ENCODE measurements around the gene FAM161B.
"Not testable (repeated sequence)": the region's sequence is repeated elsewhere in the genome, so short reads cannot be mapped to it uniquely, and the experiment has no call there.

FAM161B gene

GRCh38 chr14:73896521-73896920 lies 53.4 kb downstream of the FAM161B start:
- no peak overlapping the region for H3K4me3 ChIP-seq (ENCODE audit: low read depth, low read length)
- no peak for DNase-seq (ENCODE audit: low read depth, low spot score)
- ChIA-PET CTCF (interaction anchor here (1.7 to 1.8 kb wide), 2 partner anchors 9 to 11 kb away, joined by 3 to 4 read pairs; partner anchors contain the start of gene ZNF410), POLR2A (interaction anchor here (1.8 kb wide), 1 partner anchor 10 kb away, joined by 5 read pairs; the partner anchor contains the start of gene ZNF410)
- no peak for TF ChIP-seq CTCF (IDR thresholded peaks at IDR 0.05; ENCODE audit: insufficient read depth, low read length, missing control alignments)

DNA sequence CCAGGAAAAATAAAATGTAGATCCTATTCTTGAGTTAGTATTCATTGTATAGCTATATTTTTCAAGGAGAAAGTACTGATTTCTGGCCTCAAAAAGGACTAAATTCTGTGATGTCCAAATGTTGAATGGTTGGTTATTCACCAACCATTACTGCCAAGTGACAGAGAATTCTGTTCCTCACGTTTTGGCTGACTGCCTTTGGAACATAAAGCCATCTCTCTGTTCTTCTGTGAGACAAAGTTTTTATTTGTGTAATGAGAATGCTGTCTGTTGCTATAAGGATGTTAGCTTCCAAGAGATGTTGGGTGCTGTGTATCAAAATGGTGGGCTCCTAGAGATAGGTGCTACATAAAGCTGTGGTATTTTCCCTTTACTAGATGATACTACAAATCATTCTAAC lies 54.0 kb downstream of the FAM161B start:
- no peak for TF ChIP-seq CTCF (IDR thresholded peaks at IDR 0.05; ENCODE audit: insufficient read depth, low read length, missing control alignments)
- CTCF ChIA-PET = interaction anchor here (1.7 to 1.8 kb wide), 2 partner anchors 9 to 10 kb away, joined by 3 to 4 read pairs; partner anchors contain the start of gene ZNF410
- H3K4me3 ChIP-seq (ENCODE audit: low read depth, low read length) = no peak overlapping the region
- POLR2A ChIA-PET = interaction anchor here (1.8 kb wide), 1 partner anchor 9 kb away, joined by 5 read pairs; the partner anchor contains the start of gene ZNF410
- DNase-seq (ENCODE audit: low read depth, low spot score) = no peak

GRCh38 chr14:73894180-73894687 lies 55.7 kb downstream of the FAM161B start:
- POLR2A ChIA-PET; DNase-seq (ENCODE audit: low read depth, low spot score); CTCF ChIA-PET; H3K4me3 ChIP-seq (ENCODE audit: low read depth, low read length): not testable (repeated sequence)

GRCh38 chr14:73889376-73889775 lies 60.5 kb downstream of the FAM161B start:
- TF ChIP-seq CTCF (IDR thresholded peaks at IDR 0.05; ENCODE audit: insufficient read depth, low read length, missing control alignments) = no peak
- CTCF ChIA-PET = no interaction called here
- DNase-seq (ENCODE audit: low read depth, low spot score) = no peak
- H3K4me3 ChIP-seq (ENCODE audit: low read depth, low read length) = no peak overlapping the region
- POLR2A ChIA-PET = no interaction called here

- ChIA-PET POLR2A (no interaction called here), CTCF (interaction anchor here (1.4 kb wide), 1 partner anchor 161 kb away, joined by 4 read pairs; no protein-coding TSS in a partner anchor)
- no peak for DNase-seq (ENCODE audit: low read depth, low spot score)
- no peak for TF ChIP-seq CTCF (IDR thresholded peaks at IDR 0.05; ENCODE audit: insufficient read depth, low read length, missing control alignments)
- no peak overlapping the region for H3K4me3 ChIP-seq (ENCODE audit: low read depth, low read length)
Measured at GRCh38 chr14:73888971-73889370, 60.9 kb downstream of the FAM161B start.

- no peak for TF ChIP-seq CTCF (IDR thresholded peaks at IDR 0.05; ENCODE audit: insufficient read depth, low read length, missing control alignments)
- ChIA-PET CTCF (interaction anchor here (1.4 kb wide), 1 partner anchor 161 kb away, joined by 4 read pairs; no protein-coding TSS in a partner anchor), POLR2A (no interaction called here)
- peak overlapping the region; percentile 76 for H3K4me3 ChIP-seq (ENCODE audit: low read depth, low read length)
- no peak for DNase-seq (ENCODE audit: low read depth, low spot score)
Measured at GRCh38 chr14:73888460-73888725, 61.5 kb downstream of the FAM161B start.

Measured in AG04449 (cell line).